GM18868 (cell line): ENCODE data around the gene SLC6A6.
"Not testable (repeated sequence)": the region's sequence is repeated elsewhere in the genome, so short reads cannot be mapped to it uniquely, and the experiment has no call there.

Experiments used
- ATAC-seq: cut with Tn5 transposase; IDR thresholded peaks from one replicate; pipeline ENCODE4 v1.9.1; 2021; ENCODE audit warnings: mild to moderate bottlenecking, moderate library complexity; ENCODE audit not compliant: unreplicated experiment

Gene SLC6A6

DNA sequence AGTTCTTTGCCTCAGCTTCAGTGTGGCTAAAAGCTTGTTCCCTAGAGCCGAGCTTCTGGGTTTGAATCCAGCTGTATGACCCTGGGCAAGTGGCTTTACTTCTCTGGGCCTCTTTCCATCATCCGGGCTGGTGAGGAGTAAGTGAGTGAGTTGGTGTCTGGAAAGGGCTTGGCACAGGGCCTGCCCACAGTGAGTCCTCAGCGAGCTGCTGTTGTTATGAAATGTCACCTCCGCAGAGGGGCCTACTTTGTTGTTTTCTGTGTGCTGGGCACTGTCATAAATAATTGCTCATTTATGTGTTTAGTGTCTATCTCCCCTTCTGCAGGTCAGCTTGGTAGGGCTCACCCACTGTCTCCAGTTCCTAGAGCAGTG is 31.7 kb downstream of the SLC6A6 start:
- no peak for ATAC-seq

DNA sequence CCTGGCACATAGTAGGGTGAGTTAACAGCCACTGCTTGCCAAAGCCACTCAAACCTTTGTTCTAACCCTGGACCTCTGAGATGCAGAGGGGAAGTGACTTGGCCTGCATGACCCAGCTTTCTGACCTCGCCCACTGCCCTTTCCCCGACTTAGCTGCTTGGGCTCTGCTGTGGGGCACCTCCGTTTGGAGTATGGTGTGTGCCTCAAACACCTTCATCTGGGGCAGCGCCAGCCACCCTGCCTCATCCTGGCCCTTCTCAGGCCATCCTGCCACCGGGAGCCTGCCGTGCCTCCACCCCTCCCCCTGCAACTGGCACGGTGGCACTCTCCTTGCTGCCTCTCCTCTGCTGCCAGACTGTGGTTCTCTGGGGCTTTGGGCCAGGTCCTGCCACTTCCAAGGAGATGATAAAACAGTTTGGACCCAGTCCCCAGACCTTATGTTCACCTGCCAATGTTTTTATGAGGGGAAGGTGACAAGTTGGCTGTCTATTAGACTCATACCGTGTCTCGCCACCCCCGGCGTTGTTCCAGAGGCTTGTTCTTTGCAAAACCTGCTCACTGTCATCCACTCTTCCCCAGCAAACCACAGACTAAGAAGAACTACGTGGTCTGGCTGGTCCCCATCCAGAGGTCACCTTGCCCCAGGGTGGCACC is 32.2 kb downstream of the SLC6A6 start:
- ATAC-seq, result no peak

DNA sequence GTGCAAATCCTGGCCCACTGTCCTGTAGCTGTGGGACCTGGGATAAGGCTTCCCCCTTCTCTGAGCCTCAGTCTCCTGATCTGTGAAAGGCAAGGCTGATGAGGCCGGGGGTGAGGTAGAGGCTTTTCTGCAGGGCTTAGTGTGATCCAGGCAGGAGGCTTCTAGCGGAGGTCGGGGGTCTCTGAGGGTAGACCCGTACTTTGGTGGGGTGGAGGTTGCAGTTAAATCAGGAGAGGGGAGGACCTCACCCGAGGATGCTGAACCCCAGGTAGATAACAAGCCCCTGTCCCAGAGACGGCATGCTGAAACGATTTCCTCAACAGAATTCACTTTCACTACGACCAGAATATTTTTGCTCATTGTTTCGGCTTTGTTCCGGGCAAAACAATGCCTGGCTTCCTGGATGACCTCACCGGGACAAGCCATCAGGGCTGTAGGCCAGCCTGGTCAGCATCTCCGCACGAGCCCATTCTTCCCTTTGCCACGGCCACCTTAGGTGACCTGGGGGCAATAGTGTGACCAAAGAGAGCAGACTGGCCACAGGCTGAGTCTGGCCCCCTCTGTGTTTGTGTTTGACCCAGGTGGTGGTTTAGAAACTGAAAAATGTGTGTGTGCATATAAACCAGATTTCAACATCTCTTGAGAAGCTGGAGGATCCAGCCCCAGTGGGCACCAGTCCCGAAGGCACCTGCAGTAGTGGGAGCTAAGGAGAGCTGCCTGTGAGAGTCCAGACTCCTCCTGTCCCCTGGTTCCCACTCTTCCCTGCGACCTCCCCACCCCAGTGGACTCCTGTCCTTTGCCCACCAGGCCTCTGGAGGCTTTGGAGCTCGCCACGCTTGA is 33.0 kb downstream of the SLC6A6 start:
- ATAC-seq, result no peak

DNA sequence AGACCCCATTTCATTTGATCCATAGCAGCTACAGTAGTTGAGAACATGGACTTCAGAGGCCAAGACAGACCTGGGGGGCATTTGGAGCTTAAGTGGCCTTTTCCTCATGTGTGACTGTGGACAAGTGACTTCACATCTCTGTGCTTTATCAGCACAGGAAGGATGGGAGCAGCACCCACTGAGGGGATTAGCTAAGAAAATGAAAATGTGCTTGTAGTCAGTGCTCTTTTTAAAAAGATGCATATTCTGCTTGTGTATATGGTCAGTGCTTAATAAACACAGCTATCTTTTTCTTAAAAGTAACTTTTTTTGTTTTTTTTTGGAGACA is 34.5 kb downstream of the SLC6A6 start:
- no peak for ATAC-seq

DNA sequence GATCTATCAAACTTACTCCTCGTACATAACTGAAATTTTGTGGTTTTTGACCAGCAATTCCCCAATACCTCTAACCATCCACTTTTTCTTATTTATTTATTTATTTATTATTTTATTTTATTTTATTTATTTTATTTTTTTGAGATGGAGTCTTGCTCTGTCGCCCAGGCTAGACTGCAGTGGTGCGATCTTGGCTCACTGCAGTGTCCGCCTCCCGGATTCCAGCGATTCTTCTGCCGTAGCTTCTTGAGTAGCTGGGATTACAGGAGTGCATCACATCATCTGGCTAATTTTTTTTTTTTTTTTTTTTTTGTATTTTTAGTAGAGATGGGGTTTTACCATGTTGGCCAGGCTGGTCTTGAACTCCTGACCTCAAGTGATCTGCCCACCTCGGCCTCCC is 35.3 kb downstream of the SLC6A6 start:
- ATAC-seq, result not testable (repeated sequence)

DNA sequence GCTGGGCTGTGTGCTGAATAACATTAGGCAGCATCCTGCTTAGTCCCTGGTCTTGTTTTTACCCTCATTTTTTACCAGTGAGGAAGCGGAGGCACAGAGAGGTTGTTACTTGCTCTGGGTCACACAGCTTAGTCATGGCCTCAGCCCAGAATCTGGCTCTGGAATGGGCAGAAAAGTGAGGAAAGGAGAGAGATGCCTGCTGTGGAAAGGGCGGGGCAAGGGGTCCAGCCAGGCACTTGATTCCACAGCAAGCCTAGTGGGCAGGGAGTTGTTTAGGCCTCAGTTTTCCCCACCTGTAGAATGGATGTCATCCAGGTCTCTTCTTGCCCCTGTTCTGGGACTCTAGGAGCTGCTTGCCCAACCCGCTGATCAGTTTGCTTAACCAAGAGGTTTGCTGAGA is 35.9 kb downstream of the SLC6A6 start:
- no peak for ATAC-seq

DNA sequence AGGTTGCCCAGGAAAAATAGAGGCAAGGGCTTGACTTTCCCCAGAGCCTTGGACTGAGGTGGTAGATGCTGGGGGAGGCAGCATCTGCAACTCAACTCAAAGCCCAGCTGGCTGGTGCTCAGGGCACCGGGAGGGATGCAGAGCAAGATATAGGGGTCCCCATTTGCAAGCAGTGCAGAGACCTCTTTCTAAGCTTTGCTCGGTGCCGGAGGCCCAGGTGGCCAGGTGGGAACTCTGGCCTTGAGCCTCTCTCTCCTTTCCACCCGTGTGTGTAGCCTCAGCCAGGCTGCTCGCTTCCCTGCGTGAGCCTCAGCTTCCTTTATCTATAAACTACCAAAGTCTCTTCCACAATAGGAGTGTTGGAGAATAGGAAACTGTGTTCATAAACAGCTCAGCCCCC is 36.5 kb downstream of the SLC6A6 start:
- ATAC-seq, result no peak

DNA sequence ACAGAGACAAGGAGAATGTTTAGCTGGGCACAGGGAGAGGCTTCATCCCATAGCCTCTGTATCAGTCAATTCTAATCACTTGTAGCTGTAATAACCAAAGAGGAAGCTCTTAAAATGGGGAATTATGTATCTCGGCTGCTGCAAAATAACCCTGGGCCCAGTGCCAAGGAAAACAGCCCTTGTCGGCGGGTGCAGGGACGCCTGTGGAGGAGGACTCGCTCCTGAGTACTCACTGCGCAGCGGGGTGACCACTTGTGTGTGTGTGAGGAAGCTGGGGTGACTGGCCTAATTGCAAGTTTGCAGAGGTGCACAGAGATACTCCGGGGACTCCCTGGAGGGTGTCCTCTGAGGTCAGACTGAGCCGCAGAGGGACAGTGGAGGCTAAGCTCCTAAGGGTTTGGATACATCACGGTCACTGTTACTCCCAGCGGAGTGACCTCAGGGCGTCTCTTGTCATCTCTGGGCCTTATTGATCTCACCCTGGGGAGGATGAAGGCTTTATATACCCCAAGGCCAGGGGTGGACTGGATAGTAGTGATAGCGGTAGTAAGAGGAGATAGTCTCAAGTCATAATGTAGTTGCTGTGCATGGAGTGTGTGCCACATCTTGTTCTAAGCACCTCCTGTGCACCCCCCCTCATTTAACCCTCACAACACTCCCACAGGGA is 37.2 kb downstream of the SLC6A6 start:
- ATAC-seq, result peak; percentile 29

DNA sequence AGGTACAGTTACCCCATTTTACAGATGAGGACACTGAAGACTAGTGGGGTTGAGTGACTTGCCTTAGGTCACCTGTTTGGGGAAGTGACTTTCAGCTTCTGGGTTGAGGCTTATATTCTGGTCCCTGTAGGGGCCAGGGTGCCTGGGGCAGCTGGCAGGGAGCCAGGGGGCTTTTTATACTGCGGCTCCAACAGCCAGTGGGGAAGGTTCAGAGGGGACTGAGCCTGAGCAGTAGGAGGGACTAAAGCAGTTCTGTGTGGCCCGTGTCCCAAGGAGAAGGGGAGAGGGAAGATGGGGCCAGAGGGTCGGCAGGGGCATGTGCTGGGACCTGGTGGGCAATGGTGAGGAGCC is 37.7 kb downstream of the SLC6A6 start:
- peak; percentile 68 for ATAC-seq

DNA sequence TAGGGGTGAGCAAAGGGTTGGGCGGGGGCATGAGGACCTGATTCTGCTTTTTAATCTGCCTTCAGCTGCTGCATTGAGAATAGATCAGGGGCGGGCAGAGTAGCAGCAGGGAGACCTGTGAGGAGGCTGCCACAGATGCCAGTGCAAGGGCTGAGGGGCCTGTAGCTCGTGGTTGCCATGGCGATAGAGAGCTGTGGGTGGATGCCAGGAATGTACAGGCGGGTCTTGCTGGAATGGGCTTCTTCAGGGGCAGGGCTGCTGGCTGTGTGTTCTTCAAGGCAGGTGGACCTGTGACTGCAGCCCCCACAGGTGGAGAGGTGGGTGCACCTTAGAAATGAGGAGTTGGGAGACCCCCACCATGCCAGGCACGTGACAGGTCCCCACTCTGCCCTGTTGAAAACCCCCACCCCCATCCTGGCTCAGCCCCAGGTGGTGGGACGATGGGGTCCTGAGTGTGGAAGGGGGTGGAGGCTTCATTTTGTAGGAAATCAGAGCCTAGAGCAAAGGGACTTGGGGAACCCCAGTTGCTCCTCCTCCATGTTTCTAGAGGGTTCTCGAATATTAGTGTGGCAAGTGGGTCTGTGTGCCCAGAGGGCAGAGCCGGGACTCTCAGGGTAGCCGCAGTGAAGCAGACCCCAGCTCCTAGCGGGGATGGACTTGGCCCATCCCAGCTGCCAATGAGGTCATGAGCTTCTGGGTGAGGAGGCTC is 38.3 kb downstream of the SLC6A6 start:
- ATAC-seq, result peak; percentile 17

DNA sequence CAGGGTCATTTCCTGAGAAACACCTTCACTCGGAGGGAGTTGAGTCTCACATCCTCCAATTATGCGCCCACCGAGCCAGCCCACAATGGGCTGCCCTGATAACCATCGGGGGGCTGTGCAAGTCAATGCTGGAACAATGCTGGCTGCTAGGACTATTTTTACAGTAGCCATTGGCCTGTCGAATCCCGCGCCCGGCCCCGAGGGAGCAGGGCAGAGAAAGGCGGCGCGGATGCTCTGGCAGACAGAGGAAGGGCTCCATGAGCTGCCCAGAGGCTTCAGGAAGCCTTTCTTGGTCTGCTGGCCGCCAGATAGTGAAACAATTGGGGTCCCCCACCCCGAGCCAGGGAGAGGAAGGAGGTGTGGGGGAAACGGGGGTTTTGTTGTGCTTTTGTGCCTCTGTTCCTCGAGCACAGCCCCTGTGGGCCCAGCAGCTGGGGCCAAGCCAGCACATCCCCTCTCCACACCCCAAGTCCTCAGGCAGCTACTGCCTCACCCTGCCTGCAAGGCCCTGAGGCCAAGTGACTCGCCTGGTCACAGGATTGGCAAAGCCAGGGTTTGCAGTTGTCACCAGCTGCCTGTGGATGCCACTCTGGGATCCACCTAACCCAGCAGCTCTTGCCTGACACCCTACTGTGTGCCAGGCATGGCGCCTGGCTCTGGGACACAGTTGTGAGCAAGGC is 39.0 kb downstream of the SLC6A6 start:
- no peak for ATAC-seq

DNA sequence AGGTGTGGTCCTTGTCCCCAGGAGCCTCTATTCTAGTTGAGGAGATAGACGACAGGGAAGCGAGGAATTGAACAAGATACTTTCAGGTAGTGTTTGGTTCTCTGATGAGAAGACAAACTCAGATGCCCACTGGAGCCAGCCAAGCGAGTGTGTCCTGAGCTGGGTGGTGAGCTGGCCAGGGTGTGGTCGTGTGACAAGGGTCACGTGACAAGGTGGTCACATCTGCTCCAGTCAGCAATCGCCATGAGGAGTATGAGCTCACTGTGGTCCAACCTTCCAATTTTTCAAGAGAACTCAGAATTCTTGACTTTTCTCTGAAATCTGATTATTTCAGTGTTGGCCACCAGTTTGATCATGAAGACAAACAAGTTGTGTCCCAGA is 39.5 kb downstream of the SLC6A6 start:
- ATAC-seq, result no peak

DNA sequence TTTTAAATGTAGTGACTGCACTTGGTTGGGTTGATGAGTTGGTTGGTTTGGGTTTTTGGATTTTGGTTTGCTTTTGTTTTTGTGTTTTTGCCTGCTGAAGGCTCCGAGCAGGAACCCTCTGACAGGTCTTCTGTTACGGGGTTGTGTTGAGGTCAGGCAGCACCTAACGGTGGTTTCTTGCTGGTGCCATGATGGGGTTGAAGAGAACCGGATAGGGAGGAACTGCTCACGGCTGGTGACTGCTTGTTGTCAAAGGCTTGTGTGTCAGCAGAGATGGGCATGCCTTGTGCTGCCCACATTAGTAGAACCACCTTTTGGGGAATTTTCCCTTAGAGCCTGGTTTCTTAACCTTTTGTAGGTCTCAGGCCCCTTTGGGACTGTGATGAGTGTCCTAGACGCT is 42.0 kb downstream of the SLC6A6 start:
- no peak for ATAC-seq

DNA sequence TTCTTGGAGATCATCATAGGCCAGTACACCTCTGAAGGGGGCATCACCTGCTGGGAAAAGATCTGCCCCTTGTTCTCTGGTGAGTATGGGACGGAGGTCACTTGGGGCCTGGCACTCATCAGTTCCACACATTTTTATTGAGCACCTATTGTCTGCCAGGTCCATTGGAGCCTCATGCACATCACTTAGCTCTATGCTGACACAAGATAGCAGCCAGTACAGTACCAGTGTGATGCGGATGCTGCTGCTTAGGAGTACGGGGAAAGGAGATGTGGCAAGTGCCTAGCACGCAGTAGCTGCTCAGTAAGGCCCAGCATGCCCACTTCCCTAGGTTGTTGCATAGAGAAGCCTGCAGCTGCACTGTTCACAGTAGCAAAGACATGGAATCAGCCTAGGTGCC is 43.4 kb downstream of the SLC6A6 start:
- ATAC-seq, result no peak

DNA sequence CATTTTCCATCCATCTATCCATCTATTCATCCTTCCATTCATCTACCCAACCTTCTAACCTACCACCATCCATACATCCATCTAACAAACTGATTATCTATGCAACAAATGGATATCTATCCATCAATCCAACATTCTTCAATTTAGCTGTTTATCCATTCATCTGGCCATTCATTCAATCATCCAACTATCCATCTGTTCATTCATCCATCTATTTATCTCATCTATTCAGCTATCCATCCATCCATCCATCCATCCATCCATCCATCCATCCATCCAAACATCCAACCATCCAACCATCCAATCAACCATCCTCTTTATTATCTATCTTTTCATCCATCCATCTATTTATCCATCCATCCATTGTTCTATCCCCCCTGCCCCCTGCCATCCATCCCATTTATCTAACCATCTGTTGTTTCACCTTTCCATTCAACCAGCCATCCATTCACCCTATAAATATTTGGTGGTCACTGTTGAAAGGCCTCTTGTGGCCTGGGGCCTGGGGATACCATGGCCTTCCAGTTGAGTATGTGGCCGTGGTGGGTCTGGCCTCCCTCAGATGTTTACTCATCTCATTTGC is 44.7 kb downstream of the SLC6A6 start:
- no peak for ATAC-seq

DNA sequence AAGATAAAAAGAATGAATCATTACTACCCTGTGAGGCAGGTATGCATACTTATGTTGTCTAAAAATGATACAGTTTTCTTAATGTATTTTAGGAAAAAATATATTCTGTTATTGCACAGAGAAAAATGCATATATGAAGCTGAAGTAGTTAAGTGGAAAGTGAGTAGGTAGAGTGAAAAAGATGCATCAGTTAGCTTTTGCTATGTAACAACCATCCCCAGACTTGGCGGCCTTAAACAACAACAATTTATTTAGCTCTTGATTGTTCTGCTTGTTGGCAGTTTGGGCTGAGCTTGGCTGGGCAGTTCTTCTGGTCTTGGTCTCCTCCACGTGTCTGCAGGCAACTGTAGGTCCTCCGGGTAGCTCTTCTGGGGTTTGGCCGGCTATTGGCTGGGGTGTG is 45.7 kb downstream of the SLC6A6 start:
- no peak for ATAC-seq

DNA sequence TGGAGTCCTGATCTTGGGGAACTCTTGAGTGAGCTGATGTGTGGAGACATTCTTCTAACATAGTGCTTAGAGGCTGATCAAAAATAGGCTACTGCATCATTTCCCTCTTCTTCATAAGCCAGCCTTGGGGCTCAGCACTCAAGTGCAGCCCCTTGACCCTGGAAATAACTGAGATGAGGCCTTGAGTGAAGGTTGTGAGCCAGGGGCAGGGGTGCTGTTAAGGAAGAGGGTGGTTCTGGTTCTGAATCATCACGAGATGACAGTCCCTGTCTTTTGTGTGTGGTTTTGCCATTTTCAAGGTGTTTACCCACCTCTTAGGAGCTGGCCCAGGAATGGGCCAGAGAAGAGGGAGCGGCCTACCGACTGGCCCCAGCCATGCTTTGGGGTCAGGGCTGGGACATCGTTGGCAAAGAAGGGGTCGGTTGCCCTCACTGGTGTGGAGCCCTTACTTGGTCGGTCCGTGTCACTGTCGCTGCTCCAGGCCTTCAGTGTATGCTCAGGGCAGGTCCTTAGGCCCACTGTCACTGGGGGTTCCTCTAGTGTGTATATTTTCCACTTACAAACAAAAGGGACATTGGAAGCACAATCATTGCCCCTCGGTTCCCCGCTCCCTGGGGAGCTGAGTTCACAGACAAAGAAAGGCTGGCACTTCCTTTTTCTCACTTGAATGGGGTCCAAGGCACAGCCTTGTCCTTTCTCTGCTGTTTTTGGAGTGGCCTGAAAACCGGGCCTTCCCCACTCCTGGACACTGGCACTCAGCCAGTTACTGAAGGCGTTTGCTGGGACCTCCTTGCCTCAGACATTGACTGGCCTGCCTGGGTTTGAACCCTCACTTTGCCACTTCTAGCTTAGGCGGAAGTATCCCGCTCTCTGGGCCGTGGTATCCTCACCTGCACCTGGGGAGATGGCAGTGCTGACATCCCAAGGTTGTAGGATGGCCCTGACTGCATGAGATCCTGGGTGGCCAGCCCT is 46.6 kb downstream of the SLC6A6 start:
- ATAC-seq, result no peak

DNA sequence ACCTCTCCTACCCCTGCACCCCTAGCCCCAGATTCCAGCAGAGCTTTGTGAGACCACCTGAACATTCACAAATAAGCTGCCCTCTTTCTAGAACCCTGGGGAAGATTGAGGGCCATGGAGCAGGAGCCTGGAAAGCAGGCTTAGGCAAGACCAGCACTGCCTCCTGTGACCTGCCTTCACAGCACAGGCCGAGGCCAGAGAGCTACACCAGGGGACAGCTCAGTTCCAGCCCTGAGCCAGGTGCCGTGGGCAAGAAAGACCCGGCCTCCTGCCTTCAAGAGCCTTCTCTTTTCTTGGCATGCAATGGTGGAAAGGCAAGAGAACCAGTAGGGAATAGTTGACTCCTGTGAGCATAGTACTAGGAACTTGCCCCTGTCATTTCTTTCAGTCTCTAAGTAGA is 48.1 kb downstream of the SLC6A6 start:
- no peak for ATAC-seq

DNA sequence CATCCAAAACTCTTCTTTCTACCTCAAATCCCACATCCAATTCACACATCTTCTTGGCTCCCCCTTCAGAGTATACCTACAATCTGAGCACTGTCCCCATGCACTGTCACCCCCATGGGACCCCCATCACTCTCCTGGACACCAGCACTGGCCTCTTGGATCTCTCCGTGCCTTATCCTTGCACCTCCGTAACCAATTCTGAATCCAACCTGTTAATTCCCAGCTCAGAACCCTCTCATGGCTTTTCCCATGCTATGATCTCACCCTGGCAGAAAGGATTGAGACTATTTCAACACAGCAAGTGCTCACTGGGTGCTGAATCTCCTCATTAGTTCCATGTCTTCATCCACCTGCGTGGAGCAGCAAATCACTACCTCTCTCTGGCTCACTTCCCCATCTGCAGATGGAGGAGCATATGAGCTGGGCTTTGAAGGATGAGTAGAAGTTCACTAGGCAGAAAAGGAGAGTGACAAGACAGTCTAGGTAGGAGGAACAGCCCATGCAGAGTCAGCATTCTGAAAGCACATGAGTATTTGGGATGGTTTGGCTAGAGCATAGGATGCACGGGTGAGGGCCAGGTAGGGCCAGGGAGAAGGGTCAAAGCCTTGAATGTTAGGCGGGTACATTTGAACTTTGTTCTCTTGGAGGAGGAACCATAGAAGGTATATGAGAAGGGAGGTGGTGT is 48.7 kb downstream of the SLC6A6 start:
- no peak for ATAC-seq
